Sigmoid colon (tissue), 4 donors: ENCODE measurements around the gene ZNF831.

Source experiments
- EP300 ChIP-seq, 4 donors: sonication (generic); formaldehyde crosslinking; IDR thresholded peaks; one replicate each; pipeline ENCODE4 v1.6.1; 2017; ENCODE audit warnings: antibody characterized with exemption in 4 of 4
- POLR2A ChIP-seq, 2 donors: fragments of 450-650 bp; IDR thresholded peaks; one replicate each; pipeline ENCODE4 v1.6.1; 2016; ENCODE audit warnings: antibody characterized with exemption in 2 of 2, mild to moderate bottlenecking in 2 of 2, moderate library complexity in 2 of 2
- TF ChIP-seq, protein P1 (sequence below), 4 experiments: fragments of 450-650 bp in 3 of 4; fragments of 200-600 bp in 1 of 4; IDR thresholded peaks; one replicate each; pipeline ENCODE4 v1.5.1; 2016 to 2019; ENCODE audit warnings: antibody characterized with exemption in 4 of 4, mild to moderate bottlenecking in 3 of 4, moderate library complexity in 2 of 4

- TF ChIP-seq POLR2A (IDR thresholded peaks at IDR 0.05) (no peak), EP300 (IDR thresholded peaks at IDR 0.05) (no peak)
- TF ChIP-seq, protein P1, sequence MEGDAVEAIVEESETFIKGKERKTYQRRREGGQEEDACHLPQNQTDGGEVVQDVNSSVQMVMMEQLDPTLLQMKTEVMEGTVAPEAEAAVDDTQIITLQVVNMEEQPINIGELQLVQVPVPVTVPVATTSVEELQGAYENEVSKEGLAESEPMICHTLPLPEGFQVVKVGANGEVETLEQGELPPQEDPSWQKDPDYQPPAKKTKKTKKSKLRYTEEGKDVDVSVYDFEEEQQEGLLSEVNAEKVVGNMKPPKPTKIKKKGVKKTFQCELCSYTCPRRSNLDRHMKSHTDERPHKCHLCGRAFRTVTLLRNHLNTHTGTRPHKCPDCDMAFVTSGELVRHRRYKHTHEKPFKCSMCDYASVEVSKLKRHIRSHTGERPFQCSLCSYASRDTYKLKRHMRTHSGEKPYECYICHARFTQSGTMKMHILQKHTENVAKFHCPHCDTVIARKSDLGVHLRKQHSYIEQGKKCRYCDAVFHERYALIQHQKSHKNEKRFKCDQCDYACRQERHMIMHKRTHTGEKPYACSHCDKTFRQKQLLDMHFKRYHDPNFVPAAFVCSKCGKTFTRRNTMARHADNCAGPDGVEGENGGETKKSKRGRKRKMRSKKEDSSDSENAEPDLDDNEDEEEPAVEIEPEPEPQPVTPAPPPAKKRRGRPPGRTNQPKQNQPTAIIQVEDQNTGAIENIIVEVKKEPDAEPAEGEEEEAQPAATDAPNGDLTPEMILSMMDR (IDR thresholded peaks at IDR 0.05): no peak
These were observed 10.4 kb downstream of the ZNF831 start for GRCh38 chr20:59173938-59174491.
